Activated CD8-positive, alpha-beta memory T cell treated with anti-CD3 and anti-CD28 coated beads, Interleukin-2, amount 50 U/mL, for 1 hour (primary cell): ENCODE measurements around the gene QKI.

Experiments
- DNase-seq: peaks from one replicate; pipeline ENCODE4 v3.0.0-alpha.2; 2020; ENCODE audit errors: extremely low read depth

The QKI gene

DNA sequence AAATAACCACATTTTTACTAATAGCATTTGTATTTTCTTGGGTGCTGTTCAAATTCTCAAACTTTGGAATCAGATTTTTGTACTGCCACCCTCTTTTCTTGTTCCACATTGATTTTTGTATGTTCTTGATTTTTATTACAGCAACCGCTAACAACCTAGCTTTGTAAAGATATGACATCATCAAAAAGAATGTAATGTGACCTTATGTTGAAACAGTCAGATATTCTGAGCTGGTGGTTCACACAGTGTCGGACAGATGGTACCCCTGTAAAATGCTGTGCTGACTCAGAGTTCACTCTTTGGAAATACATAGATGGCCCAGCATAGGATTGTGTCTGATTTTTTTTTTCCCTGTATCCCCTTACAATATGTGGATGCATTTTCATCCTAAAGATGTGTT, 118.9 kb downstream of the QKI start:
- DNase-seq, result no peak

DNA sequence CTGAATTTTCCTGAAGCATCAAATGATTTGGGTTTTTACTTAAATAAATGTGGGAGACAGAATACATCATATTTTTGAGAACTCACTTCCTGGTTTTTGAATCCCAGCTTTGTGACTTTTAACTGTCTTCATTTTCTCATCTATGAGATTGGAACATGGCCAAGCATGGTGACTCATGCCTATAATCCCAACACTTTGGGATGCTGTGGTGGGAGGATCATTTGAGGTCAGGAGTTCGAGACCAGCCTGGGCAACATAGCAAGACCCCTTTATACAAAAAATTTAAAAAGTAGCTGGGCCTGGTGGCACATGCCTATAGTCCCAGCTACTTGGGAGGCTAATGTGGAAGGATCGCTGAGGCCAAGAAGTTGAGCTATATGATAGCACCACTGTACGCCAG, 122.3 kb downstream of the QKI start:
- DNase-seq, result no peak

DNA sequence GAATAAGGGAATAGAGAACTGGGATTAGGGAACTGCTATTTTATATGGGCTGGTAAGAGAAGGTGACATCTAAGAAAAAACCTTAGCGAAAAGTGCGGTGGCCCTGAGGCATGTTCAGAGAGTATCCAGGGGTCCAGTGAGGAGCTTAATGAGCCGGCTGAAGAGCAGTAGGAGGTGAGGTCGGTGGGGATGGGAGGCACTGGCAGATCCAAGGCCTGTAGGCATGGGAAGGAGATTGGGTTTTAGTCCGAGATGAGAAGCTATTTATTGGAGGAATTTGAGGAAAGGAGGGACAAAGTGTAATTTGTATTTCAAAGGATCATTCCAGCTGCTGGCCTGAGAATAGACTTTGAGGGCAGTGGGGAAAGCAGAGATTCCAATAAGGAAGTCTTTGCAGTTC, 123.8 kb downstream of the QKI start:
- DNase-seq, result no peak

DNA sequence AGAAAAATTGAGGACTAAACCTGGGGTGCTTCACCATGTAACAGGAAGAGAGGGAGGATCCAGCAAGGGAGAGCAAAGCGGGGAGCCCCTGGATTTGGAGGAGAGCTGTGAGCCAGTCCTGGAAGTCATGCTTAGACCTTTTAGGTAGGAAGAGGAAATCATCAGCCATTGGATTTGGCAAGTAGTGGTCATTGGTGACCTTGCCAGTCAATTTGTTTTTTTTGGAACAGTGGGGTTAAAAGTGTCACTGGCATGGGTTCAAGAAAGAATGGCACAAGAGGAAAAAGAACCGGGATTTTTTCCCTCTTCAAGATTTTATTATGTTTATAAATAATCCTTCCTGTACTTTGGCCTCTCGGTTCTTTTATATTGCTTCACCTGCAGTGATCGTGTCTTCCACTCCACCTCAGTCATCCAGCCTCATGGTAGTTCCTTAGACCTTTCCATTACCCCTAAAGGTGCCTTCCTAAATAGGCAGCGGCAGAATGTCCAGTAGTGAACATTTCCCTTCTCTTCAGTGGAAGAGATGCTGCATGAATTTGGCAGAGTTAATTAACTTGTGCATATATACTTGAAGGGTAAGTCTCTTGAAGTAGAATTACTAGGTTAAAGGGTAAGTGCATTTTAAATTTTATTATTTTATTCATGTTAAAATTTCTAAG, 124.7 kb downstream of the QKI start:
- DNase-seq, result no peak

DNA sequence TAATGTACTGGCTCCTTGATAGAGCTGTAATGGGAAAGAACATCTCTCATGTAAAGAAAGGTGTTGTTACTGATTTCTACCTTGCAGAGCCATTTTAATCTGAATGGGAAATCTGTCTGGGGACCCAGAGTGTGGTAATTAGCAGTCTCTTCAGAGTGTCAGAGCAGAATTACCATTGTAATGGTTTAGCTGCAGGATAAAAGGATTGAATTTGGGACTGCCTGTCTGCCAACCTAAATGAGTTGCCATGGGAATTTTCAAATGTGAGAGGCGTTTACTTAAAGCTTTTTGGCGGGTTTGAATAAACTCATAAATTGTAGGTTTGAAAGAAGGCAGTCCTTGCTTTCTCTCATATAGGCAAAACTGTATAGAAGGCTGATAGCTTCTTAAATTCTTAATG, 128.8 kb downstream of the QKI start:
- DNase-seq, result no peak

DNA sequence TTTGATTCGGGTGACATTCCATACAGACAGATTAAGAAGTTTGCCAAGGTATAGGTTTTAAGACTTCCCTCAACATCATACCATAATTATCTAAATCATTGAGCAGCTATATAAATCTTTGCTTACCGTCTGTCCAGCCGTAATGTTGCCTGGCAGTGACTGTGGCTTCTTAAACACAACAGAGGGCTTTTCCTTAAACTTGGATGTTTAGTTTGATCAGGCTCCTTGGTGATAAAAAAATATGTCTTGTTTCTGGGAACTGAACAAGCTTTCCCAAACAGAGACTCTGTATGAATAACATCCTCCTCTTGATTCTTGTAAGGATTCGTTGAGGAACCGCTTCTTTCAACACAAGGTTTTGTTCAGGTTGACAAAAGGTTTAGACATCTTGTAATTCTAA, 130.9 kb downstream of the QKI start:
- DNase-seq, result no peak

DNA sequence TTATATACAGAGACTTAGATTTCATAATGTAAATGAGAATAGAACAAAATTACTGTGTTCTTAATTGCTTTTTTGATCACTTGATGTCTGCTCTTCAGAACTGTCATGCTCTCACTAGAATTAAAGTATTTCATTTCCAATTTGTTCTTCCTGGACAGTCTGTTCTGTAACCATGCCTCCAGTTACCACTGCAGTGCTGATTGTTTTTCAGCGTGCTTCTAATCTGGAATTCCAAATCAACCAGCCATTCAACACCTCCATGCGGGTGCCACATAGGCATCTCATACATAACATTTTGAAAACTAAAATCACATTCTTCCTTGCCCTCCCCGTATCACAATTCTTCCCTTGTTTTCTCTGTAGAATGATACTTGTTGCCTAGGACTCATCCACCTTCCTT, 132.8 kb downstream of the QKI start:
- no peak for DNase-seq

DNA sequence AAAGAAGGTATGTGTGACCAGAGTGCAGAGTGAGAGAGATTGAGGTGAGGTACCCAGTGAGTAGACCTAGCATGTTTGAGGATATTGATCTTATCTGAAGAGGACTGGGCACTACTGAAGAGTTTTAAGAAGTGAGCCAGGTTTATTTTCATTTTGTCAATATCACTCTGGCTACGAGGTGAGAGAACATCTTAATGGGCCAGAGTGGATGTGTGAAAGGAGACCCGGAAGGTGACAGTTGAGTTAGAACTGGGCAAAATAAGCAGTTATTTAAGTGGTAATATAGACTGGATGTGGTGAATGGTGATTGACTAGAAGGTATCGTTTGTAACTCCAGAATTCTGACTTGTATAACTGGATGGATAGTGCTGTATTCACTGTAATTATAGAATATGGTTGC, 134.1 kb downstream of the QKI start:
- DNase-seq, result no peak

DNA sequence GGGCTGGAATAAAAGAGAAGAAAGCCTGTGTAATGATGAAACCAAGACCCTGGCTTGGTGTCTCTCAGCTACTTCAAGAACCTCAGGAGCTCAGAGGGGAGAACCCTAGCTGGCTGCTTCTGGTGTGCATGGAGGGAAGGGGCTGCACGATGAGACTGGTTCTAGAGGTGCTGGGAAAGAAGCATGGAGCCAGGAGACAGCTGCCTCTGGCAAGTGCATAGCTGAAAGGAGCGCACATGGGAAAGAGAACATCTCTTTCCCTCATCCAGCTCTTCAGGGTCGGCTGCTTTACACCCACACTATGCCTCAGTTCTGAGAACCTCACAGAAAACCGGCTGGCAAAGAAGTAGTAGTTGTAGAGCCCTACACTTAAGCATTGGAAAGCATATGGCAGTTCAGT, 139.5 kb downstream of the QKI start:
- DNase-seq, result no peak

DNA sequence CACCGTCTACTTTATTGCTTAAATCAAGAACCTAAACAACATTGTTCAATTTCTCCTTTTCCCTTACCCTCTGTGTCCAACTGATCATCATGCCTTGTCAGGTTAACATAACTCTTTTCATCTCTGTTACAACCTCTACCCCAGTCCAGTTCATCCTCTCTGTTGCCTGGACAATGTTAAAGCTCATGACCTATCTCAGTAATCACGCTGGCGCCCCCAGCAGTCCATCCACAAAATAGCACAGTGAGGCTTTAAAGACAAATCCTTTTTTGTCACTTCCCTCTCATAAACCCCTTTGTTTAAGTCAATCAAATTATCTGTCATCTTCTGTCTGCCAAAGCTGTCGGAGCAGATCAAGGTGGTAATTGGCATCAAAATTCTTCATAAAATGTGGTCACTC, 140.1 kb downstream of the QKI start:
- no peak for DNase-seq

DNA sequence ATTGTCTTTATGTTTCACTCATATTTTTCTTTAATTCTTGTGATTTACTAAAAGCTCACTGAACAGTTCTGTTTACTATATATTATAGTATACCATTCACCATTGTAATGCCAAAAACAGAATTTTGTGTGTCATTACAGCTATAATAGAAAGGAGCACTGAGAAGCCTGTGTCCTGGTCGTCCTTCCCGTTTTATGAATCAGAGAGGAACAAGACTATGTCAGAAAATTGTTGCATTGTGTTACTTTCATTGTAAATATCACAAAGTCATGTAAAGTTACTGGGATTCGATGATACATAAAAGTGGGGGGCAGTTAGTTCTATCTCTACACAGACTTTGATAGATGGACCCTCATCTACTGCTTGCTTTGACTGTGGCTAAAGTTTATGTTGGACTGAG, 145.1 kb downstream of the QKI start:
- DNase-seq, result no peak

DNA sequence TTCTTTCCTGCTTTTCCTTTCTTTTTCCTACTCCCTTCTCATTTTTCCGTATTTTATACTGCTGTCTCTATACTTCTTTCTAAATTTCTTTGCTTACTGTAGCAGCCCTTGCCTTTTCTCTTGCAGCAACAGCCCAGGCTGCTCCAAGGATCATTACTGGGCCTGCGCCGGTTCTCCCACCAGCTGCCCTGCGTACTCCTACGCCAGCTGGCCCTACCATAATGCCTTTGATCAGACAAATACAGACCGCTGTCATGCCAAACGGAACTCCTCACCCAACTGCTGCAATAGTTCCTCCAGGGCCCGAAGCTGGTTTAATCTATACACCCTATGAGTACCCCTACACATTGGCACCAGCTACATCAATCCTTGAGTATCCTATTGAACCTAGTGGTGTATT, 148.8 kb downstream of the QKI start:
- no peak for DNase-seq

DNA sequence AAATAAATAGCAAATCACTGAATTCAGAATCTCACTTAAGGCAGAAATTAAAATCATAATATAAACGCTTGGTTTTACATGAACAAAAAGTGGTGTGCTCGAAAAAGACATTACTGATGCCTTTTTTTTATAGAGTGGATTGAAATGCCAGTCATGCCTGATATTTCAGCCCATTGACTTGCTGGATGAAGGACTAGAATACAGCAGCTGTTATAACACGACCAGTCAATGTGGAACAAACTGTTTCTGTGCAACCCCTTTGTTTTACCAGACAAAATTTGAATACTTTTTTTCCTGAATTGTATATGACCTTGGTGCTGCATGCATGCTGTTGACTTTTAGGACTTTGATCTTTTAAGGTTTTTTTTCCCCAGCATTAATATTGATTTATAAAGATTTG, 150.0 kb downstream of the QKI start:
- no peak for DNase-seq

DNA sequence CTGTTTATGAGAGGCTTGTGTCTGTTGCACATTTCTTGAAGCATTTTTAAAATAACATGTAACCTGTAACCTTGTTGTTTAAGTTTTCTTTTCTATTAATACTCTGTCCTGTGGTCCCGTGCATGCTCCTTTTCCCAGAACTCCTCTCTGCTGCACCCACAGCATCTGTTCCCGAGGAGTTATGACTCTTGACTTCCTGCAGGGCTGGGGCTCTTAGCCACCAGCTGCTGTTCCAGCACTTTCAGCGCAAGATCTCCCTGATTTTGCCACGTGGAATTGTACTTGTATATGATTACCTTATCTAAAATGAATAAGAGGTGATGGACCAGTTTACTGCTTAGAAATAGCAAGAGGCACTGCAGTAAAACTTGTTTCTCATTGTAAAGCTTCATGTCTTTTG, 150.6 kb downstream of the QKI start:
- DNase-seq, result no peak

DNA sequence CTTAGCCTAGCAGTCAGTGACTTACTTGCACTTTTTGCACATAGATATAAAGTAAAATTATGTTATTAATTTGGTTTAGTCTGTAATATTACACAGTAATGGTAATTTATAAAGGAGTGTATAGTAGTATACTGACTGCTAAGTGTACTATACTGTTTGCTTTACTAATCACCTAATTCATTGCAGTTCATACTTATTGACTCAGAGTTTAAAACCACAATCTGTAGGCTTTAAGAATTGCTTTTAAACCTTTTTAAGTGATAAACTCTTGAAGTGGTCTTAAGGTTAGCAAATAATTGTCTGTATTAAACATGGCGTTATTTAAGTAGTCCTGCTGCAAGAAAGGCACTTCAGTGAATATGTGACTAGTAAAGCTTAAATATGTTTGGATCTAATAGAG, 151.5 kb downstream of the QKI start:
- DNase-seq, result no peak

DNA sequence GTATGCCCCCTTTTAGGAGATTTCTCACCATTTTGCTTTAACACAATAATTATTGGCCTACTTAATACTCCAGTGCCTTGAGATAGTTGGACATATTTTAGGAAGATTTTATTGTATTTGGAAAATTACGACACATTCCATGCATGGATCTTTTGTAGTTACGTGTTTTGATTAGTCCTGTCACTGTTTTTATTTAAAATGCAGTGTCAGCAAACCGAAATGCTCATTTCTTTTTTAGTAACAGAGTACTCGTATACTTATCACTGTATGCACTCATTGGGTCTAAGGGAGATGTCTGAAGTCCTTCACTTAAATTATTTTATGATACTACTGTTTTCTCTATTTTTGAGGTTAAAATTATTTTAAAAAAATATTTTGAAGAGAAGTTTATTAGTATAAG, 153.8 kb downstream of the QKI start:
- no peak for DNase-seq

DNA sequence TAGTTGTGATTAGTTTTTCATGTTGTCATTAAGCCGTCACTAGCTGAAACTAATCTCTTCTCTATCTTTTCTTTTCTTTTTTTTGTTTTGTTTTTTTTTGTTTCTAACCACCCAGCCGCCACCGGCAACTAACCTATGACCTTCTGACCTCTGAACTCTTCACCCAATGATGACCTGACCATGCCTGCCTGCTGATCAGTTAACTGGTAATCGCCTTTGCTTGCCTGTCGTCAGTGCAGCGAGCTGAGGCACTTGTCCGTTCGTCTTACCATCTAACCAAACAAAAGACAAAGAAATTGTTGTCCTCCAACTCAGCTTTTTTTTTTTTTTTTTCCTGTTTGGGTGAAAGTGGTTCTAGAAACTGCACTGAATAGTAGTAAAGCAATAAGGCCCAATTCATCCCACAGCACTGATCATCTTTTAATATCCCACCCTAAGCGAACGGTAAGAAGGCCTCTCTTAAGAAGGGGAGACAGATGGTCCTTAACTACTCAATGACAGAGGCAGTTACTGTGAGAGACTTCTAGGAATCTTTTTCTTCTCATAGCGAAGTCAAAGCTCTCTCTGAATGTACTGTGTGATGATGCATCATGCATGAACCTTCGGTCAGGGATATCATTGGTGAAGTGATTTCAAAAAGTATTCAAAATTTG, 156.2 kb downstream of the QKI start:
- no peak for DNase-seq

DNA sequence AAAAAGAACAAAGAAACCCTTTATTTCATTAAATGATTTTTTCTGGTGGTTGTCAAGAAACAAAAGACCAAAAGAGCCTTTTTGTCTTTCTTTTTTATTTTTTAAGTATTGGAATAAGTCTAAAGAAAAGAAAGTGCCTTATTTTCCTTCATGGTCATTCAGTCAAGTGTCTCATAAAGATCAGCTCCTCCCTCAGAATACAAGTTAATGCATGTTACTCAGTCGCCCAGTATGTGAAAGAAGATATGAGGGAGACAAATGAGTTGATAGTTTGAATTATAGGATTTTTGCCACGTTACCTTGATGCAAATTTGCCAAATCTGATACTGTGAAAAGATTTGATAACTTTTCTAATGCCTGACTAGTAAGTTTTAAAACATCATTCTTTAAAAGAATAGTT, 157.2 kb downstream of the QKI start:
- no peak for DNase-seq

DNA sequence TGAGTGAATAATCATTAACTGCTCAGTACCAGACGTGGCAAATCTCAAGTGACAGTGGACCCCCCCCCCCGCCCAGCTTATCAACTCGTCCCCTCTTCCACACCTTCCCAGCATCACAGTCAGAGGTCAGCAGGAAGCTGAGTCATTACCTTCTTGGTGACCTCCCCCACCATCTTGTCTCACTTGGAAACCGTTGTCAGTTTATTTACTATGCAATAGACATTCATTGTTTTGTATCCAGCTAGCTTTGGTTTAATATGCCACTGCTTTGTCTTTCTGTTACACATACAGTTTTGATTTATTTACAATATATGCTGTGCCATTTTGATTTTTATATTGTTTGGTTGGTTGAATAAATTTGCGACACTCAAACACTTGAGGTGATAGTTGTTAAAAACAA, 158.1 kb downstream of the QKI start:
- no peak for DNase-seq

DNA sequence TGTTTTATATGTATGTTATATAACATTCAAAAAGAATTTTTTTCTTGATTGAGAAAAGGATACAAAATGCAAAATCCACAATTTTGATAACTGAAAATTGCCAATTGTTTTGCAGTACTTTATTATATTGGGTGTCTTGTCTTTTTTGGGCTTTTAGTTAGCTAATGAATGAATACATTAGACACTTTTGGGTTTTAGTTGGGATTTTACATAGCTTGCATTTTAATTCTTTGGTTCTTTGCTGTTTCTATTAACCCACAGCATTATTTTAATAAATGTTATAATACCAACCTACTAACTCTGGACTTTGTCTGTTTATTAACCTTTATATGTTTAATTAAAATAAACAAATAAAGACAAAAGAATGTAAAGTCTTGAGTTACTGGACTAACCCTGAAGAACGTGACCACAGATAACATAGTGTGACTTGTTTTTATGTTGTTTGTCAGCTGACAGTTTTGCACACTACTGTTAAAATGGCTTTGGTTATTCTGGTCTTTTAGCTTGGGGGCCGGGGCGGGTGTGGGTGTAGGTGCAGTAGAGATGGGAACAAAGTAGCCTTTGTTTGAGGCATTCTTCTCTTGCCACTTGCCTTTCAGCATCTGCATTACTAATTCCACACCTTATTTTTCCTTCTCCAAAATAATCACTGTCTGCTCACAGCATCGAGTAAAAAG, 159.1 kb downstream of the QKI start:
- DNase-seq, result no peak

DNA sequence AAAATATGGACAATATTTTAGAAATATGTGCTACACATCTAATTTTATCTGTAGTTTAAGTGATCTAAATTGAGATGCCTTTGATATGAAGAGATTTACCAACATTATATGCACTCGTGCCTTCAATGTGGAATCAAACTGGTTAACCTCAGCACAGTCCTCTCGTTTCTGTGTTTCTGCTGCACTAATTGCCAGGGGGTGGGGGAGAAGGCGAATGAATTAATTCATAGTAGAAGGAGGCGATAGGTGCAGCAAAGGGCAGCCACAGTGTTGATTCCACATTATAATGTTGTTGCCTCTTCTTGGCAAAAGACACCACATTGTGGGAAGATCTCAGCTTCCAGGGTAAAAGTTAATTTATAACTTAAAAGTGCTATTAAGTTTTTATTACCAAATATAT, 161.6 kb downstream of the QKI start:
- DNase-seq, result no peak

DNA sequence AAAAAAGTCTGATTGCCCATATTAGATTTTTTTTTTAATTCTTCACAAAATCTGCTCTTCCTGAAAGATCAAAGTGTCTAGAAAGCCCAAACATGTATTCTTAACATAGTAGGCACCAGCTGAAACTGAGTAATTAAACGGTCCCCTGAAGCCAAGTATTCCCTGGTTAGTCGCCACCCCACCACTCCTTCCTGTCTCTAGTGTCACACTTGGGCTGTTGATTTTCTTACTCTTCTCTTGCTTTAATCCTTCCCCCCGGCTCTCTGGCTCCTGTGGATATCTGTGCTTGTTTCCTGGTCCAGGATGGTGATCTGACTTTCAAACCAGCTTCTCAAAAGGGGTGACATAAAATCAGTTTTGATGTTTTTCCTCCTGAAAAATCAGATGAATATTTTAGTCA, 162.9 kb downstream of the QKI start:
- no peak for DNase-seq

DNA sequence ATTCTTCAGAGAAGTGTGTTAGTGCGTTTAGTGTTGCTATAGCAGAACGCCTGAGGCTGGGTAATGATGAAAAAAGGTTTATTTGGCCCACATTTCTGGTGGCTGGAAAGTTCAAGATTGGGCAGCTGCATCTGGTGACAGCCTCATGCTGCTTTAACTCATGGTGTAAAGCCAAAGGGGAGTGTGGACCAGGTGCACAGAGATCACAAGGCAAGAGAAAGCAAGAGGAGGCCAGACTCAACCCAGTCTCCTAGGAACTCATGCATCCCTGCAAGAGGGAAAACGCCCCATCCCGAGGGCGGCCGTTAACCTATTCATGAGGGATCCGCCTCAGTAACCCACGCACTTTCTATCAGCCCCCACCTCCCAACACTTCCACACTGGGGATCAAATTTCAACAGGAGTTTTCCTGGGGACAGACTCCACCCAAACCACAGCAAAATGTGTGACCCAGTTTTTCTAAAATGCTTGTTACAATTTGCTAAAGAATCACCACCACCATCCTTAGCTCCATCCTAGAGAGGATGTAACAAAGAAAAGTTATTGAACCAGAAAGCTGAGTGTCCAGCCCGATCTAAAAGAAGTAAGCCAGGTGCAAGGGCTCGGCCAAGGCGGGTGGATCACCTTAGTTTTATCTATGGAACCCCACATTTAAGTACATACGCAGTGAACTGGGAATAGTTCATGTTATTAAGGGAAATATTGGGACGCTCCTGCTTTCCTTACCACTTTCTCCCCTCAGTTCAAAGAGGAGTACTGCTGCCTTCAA, 164.8 kb downstream of the QKI start:
- DNase-seq, result no peak
